GM23338 (cell line): ENCODE measurements around the gene OR10K2. TPM values are rescaled to one million over a fixed set of nuclear protein-coding genes. Genes with fewer than 3 reads are reported as not detected.
A peak's percentile ranks its signal among the peaks of the same experiment; 100 is the strongest.
"Not testable (repeated sequence)": the region's sequence is repeated elsewhere in the genome, so short reads cannot be mapped to it uniquely, and the experiment has no call there.

Experiments used
- ATAC-seq: fragments of 200-7000 bp; cut with Tn5 transposase; 3 replicates; pipeline ENCODE4 v1.9.1; 2020
- DNase-seq: peaks from one replicate; pipeline ENCODE4 v3.0.0-alpha.2; 2015; ENCODE audit warnings: low spot score
- H2AFZ ChIP-seq: fragments of 200-600 bp; sonication (generic); 2 replicates; pipeline ENCODE4 v1.8.0; 2016; ENCODE audit warnings: antibody characterized with exemption, mild to moderate bottlenecking, moderate library complexity
- H3F3A ChIP-seq: fragments of 200-600 bp; sonication (generic); replicated peaks from 2 replicates; pipeline ENCODE4 v1.8.0; 2017; ENCODE audit warnings: antibody characterized with exemption, mixed run types, low read depth
- H3K27ac ChIP-seq: fragments of 200-600 bp; sonication (generic); 2 replicates; pipeline ENCODE4 v1.6.1; 2016; ENCODE audit warnings: low read depth
- H3K27me3 ChIP-seq: fragments of 200-600 bp; sonication (generic); 2 replicates; pipeline ENCODE4 v1.8.0; 2016; ENCODE audit warnings: mild to moderate bottlenecking, mixed run types, moderate library complexity; ENCODE audit not compliant: insufficient read depth
- H3K36me3 ChIP-seq: fragments of 200-600 bp; sonication (generic); 2 replicates; pipeline ENCODE4 v1.8.0; 2016; ENCODE audit warnings: mild to moderate bottlenecking; ENCODE audit not compliant: insufficient read depth
- H3K4me1 ChIP-seq: fragments of 200-600 bp; sonication (generic); 2 replicates; pipeline ENCODE4 v1.8.0; 2016; ENCODE audit warnings: mild to moderate bottlenecking, moderate library complexity; ENCODE audit not compliant: insufficient read depth
- H3K4me2 ChIP-seq: fragments of 200-600 bp; sonication (generic); 2 replicates; pipeline ENCODE4 v1.7.1; 2017; ENCODE audit warnings: mixed run types
- H3K4me3 ChIP-seq: fragments of 200-600 bp; sonication (generic); 2 replicates; pipeline ENCODE4 v1.6.1; 2016; ENCODE audit warnings: mixed run types
- H3K79me2 ChIP-seq: fragments of 200-600 bp; sonication (generic); replicated peaks from 2 replicates; pipeline ENCODE4 v1.8.0; 2017; ENCODE audit warnings: mild to moderate bottlenecking; ENCODE audit not compliant: insufficient read depth
- H3K9me2 ChIP-seq: fragments of 200-600 bp; sonication (generic); 2 replicates; pipeline ENCODE4 v1.8.0; 2017; ENCODE audit not compliant: insufficient read depth
- H4K20me1 ChIP-seq: fragments of 200-600 bp; sonication (generic); replicated peaks from 2 replicates; pipeline ENCODE4 v1.8.0; 2017; ENCODE audit warnings: mild to moderate bottlenecking; ENCODE audit not compliant: insufficient read depth
- H3K27ac Mint-ChIP-seq: 2 replicates; pipeline ENCODE4 v1.8.0; 2020; ENCODE audit warnings: inconsistent platforms, mild to moderate bottlenecking, moderate library complexity, mixed read lengths
- H3K27me3 Mint-ChIP-seq: 3 replicates; pipeline ENCODE4 v1.8.0; 2022; ENCODE audit warnings: low read depth, mild to moderate bottlenecking, moderate library complexity, mixed read lengths, inconsistent platforms; ENCODE audit not compliant: insufficient read depth, poor library complexity
- H3K36me3 Mint-ChIP-seq: 3 replicates; pipeline ENCODE4 v1.8.0; 2021; ENCODE audit warnings: low read depth, mild to moderate bottlenecking, inconsistent platforms, moderate library complexity, mixed read lengths
- H3K4me1 Mint-ChIP-seq: 3 replicates; pipeline ENCODE4 v1.8.0; 2020; ENCODE audit warnings: mild to moderate bottlenecking, inconsistent platforms, mixed read lengths
- H3K4me3 Mint-ChIP-seq: 3 replicates; pipeline ENCODE4 v1.8.0; 2021; ENCODE audit warnings: moderate library complexity, mild to moderate bottlenecking, inconsistent platforms, mixed read lengths
- H3K9me3 Mint-ChIP-seq: 3 replicates; pipeline ENCODE4 v1.8.0; 2020; ENCODE audit warnings: moderate library complexity, mild to moderate bottlenecking, inconsistent platforms, mixed read lengths
- CREB1 ChIP-seq: fragments of 250-450 bp; sonication (Bioruptor Pico); IDR thresholded peaks from 2 replicates; pipeline ENCODE4 v1.5.0; 2020; ENCODE audit warnings: low read depth, mild to moderate bottlenecking, moderate library complexity
- CTCF ChIP-seq, 2 experiments: fragments of 200-600 bp in 1 of 2; sonication (generic) in 1 of 2; conservative IDR thresholded peaks; 2 replicates each; pipeline versions ENCODE4 v1.5.1 to v1.6.1; 2016 to 2017; ENCODE audit warnings: antibody characterized with exemption in 2 of 2, low read depth in 2 of 2, mild to moderate bottlenecking in 2 of 2, moderate library complexity in 1 of 2
- ETS1 ChIP-seq: IDR thresholded peaks from 2 replicates; pipeline ENCODE4 v1.6.1; 2016; ENCODE audit warnings: antibody characterized with exemption
- POLR2AphosphoS5 ChIP-seq: IDR thresholded peaks from 2 replicates; pipeline ENCODE4 v1.6.1; 2016; ENCODE audit warnings: antibody characterized with exemption, low read depth
- STAT1 ChIP-seq: IDR thresholded peaks from one replicate; pipeline ENCODE4 v1.6.1; 2016; ENCODE audit warnings: antibody characterized with exemption; ENCODE audit not compliant: unreplicated experiment
- ZNF114 ChIP-seq: fragments of 250-450 bp; sonication (Bioruptor Pico); IDR thresholded peaks from 2 replicates; pipeline ENCODE4 v1.5.0; 2020; ENCODE audit warnings: mild to moderate bottlenecking, moderate library complexity
- polyA plus RNA-seq: library from polyadenylated mRNA; unstranded; fragments of >200 nt; fragmentation: Nextera tagmentation; extraction: Ambion mirVana; gene quantifications from 2 replicates; pipeline ENCODE4 v1.2.1, GENCODE V29; 2016
- total RNA-seq: library from RNA; depleted of rRNA; stranded (reverse); fragments of >200 nt; shearing (Covaris generic); gene quantifications from 2 replicates; pipeline ENCODE4 v1.2.3, GENCODE V29; 2014

The OR10K2 gene
- total and polyA plus RNA-seq, 2 experiments from 2014 or later = not detected

- no peaks in the 10 kb centered on the region for H3K4me1 Mint-ChIP-seq
- H3K36me3 Mint-ChIP-seq = no peaks in the 10 kb centered on the region
- Histone ChIP-seq H3K79me2 (no peaks in the 10 kb centered on the region), H3K36me3 (no peaks in the 10 kb centered on the region), H4K20me1 (no peaks in the 10 kb centered on the region), H3F3A (no peaks in the 10 kb centered on the region), H3K4me2 (no peak overlapping the region), H3K27ac (no peak overlapping the region), H3K9me2 (0 out of 2 replicates have a peak, but pooled peaks cover 6% of the 10 kb centered on the region), H2AFZ (no peak overlapping the region), H3K4me3 (no peak overlapping the region), H3K27me3 (no peaks in the 10 kb centered on the region), H3K4me1 (no peaks in the 10 kb centered on the region)
- no peak overlapping the region for H3K27ac Mint-ChIP-seq
- no peaks in the 10 kb centered on the region for H3K27me3 Mint-ChIP-seq
- TF ChIP-seq CREB1 (CRISPR knock-in tag) = no peak
- TF ChIP-seq STAT1 = no peak
- TF ChIP-seq ETS1 = no peak
- no peak for TF ChIP-seq POLR2AphosphoS5
- DNase-seq (no peak), ATAC-seq (no peak)
- no peak overlapping the region for H3K4me3 Mint-ChIP-seq
- H3K9me3 Mint-ChIP-seq = no peaks in the 10 kb centered on the region
Measured at GRCh38 chr1:158445376-158445775, 19.3 kb upstream of the OR10K2 start.

GRCh38 chr1:158434741-158435140, 8.7 kb upstream of the OR10K2 start:
- no peak overlapping the region for H3K27ac Mint-ChIP-seq
- Histone ChIP-seq H3F3A (no peaks in the 10 kb centered on the region), H3K4me2 (no peak overlapping the region), H3K4me1 (no peaks in the 10 kb centered on the region), H3K27me3 (no peaks in the 10 kb centered on the region), H4K20me1 (no peaks in the 10 kb centered on the region), H3K36me3 (no peaks in the 10 kb centered on the region), H3K27ac (no peak overlapping the region), H3K9me2 (0 out of 2 replicates have a peak, but pooled peaks cover 5% of the 10 kb centered on the region), H3K4me3 (no peak overlapping the region), H3K79me2 (no peaks in the 10 kb centered on the region), H2AFZ (peak overlapping the region; percentile 82; the same call in 1 of the 2 replicates)
- TF ChIP-seq ZNF114 (CRISPR knock-in tag) (no peak), CREB1 (CRISPR knock-in tag) (no peak), CTCF (conservative IDR thresholded peaks at IDR 0.05; ENCODE audit: low read depth in 2 of 2) (no peak)
- H3K9me3 Mint-ChIP-seq = peaks cover 14% of the 10 kb centered on the region; the same call in 2 of the 3 replicates
- ATAC-seq (no peak), DNase-seq (no peak)
- H3K4me1 Mint-ChIP-seq = no peaks in the 10 kb centered on the region
- no peaks in the 10 kb centered on the region; the same call in 2 of the 3 replicates for H3K36me3 Mint-ChIP-seq
- H3K27me3 Mint-ChIP-seq = no peaks in the 10 kb centered on the region
- H3K4me3 Mint-ChIP-seq = no peak overlapping the region

GRCh38 chr1:158430163-158430562, 4.1 kb upstream of the OR10K2 start:
- not testable (repeated sequence) for H4K20me1 ChIP-seq, H3K4me3 Mint-ChIP-seq, H3F3A ChIP-seq, DNase-seq, H3K4me2 ChIP-seq, H3K4me1 ChIP-seq, H3K4me3 ChIP-seq, H3K27ac ChIP-seq, H3K79me2 ChIP-seq, H2AFZ ChIP-seq, H3K36me3 Mint-ChIP-seq, H3K27me3 ChIP-seq, H3K27ac Mint-ChIP-seq, H3K36me3 ChIP-seq, H3K4me1 Mint-ChIP-seq, H3K27me3 Mint-ChIP-seq, H3K9me2 ChIP-seq, ATAC-seq
- peaks cover 24% of the 10 kb centered on the region for H3K9me3 Mint-ChIP-seq
